ENCODE results near the gene CLCN7. TPM values are rescaled to one million over a fixed set of nuclear protein-coding genes. Genes with fewer than 3 reads are reported as not detected.
A peak's percentile ranks its signal among the peaks of the same experiment; 100 is the strongest.

CLCN7 gene
- total and polyA plus RNA-seq, 5 donors from 2014 or later: 22.0 to 104 (median 24.5) TPM

DNA sequence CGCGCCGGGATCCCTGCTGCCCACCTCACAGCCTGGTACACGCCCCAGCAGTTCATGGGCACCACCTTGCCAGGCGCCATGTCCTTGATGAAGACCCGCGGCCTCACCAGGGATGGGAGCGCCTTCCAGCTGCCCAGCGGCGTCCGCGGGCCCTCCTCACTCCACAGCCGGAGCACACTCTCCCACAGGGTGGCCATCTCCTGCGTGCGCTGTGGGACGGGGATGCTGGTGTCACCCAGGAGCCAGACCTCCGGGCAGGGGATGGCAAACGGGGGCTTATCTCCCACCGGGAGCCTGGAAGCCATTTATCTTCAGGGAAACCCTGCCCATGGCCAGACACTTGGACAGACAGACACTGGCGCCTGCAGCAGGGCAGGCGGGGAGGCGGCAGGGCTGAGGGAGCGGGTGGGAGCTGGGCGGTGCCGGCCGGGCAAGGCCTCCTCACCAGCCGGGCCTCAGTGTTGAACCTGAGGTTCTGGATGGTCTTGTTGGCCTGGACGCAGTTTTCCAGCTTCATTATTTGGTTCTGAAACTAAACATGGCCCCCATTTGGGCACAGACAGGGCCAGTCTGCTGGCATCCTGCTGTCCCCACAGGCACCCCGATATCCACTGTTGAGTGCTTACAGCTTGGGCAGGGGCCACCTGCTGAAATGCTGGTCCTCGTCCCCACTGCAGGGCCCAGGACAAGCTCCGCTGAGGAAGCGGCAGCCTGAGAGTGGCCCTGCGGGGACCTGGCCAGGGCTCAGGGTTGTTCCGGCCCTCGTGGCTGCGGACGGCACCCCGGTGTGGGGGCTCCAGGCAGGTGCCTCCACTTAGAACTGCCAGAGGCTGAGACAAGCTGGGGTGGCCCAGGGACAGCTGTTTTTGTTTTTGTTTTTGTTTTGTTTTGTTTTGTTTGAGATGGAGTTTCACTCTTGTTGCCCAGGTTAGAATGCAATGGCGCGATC is 39.9 kb downstream of the CLCN7 start:
- no peaks in the 10 kb centered on the region for H3K4me1 ChIP-seq (ENCODE audit: control insufficient read depth, insufficient read depth, low read length, poor library complexity, severe bottlenecking)
- Mint-ChIP-seq H3K27me3 (no peaks in the 10 kb centered on the region), H3K4me3 (no peak overlapping the region), H3K27ac (no peak overlapping the region), H3K4me1 (peaks cover 0 to 4% (median 0%) of the 10 kb centered on the region in 4 donors), H3K9me3 (no peaks in the 10 kb centered on the region), H3K36me3 (no peaks in the 10 kb centered on the region)
- ATAC-seq (ENCODE audit: low read depth in 2 of 2) (no peak), DNase-seq (no peak)
- no peaks in the 10 kb centered on the region for H3K36me3 ChIP-seq (ENCODE audit: control insufficient read depth, insufficient read depth, low read length)
- no peaks in the 10 kb centered on the region for H3K27me3 ChIP-seq (ENCODE audit: control insufficient read depth, insufficient read depth, low read length)
- H3K4me3 ChIP-seq (ENCODE audit: low read depth, low read length): no peak overlapping the region
- H3K27ac ChIP-seq (ENCODE audit: insufficient read depth, low read length, poor library complexity, severe bottlenecking): no peak overlapping the region
- H3K9me3 ChIP-seq (ENCODE audit: control insufficient read depth in 2 of 2, low read length in 2 of 2): no peaks in the 10 kb centered on the region

DNA sequence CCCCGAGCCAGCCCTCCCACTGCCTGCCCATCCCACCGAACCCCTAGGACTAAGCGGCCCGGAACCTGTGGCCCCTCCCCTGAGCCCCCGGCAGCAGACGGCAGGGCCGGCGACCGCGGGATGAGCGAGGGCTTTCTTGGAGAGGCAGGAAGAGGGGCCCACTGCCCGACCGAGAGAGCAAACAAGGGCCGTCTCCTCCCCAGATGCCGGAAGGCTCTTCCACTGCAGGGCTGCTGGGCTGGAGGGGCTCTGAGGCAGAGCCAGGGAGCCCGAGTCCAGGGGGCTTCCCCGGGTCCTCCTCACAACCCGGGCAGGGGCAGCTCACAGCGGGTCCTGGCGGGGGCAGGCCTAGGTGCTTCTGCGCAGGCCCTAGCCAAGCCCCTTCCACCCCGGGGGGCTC is 41.1 kb downstream of the CLCN7 start:
- no peak overlapping the region for H3K27ac Mint-ChIP-seq
- H3K9me3 Mint-ChIP-seq: no peaks in the 10 kb centered on the region
- no peak overlapping the region for H3K4me3 Mint-ChIP-seq
- no peaks in the 10 kb centered on the region for H3K36me3 Mint-ChIP-seq
- H3K9me3 ChIP-seq (ENCODE audit: control insufficient read depth in 2 of 2, low read length in 2 of 2): no peaks in the 10 kb centered on the region
- peaks cover 0 to 4% (median 0%) of the 10 kb centered on the region in 4 donors for H3K4me1 Mint-ChIP-seq
- no peaks in the 10 kb centered on the region for H3K27me3 Mint-ChIP-seq
- no peaks in the 10 kb centered on the region for H3K36me3 ChIP-seq (ENCODE audit: control insufficient read depth, insufficient read depth, low read length)
- H3K4me1 ChIP-seq (ENCODE audit: control insufficient read depth, insufficient read depth, low read length, poor library complexity, severe bottlenecking): peaks cover under 1% of the 10 kb centered on the region
- ATAC-seq (ENCODE audit: low read depth in 2 of 2): no peak
- no peak for DNase-seq
- H3K4me3 ChIP-seq (ENCODE audit: low read depth, low read length): no peak overlapping the region
- H3K27ac ChIP-seq (ENCODE audit: insufficient read depth, low read length, poor library complexity, severe bottlenecking): no peak overlapping the region
- no peaks in the 10 kb centered on the region for H3K27me3 ChIP-seq (ENCODE audit: control insufficient read depth, insufficient read depth, low read length)

DNA sequence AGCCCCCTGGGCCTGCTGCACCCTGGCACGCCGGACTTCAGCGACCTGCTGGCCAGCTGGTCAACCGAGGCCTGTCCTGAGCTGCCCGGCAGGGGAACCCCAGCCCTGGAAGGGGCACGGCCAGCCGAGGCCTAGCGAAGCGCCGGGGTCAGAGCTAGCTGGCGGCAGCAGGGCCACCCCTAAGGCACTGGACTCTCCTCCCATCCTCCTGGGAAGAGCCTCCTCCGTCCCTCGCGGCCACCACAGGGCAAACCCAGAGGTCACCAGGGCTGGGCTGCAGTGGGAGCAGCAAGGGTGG is 41.6 kb downstream of the CLCN7 start:
- H3K36me3 ChIP-seq (ENCODE audit: control insufficient read depth, insufficient read depth, low read length): no peaks in the 10 kb centered on the region
- DNase-seq (no peak), ATAC-seq (ENCODE audit: low read depth in 2 of 2) (no peak)
- H3K27me3 ChIP-seq (ENCODE audit: control insufficient read depth, insufficient read depth, low read length): no peaks in the 10 kb centered on the region
- peaks cover 0 to 4% (median 0%) of the 10 kb centered on the region in 4 donors for H3K4me1 Mint-ChIP-seq
- no peaks in the 10 kb centered on the region for H3K27me3 Mint-ChIP-seq
- H3K4me3 ChIP-seq (ENCODE audit: low read depth, low read length): no peak overlapping the region
- H3K36me3 Mint-ChIP-seq: no peaks in the 10 kb centered on the region
- H3K27ac ChIP-seq (ENCODE audit: insufficient read depth, low read length, poor library complexity, severe bottlenecking): no peak overlapping the region
- H3K9me3 Mint-ChIP-seq: no peaks in the 10 kb centered on the region
- H3K27ac Mint-ChIP-seq: no peak overlapping the region
- H3K9me3 ChIP-seq (ENCODE audit: control insufficient read depth in 2 of 2, low read length in 2 of 2): no peaks in the 10 kb centered on the region
- H3K4me1 ChIP-seq (ENCODE audit: control insufficient read depth, insufficient read depth, low read length, poor library complexity, severe bottlenecking): peaks cover 5% of the 10 kb centered on the region
- H3K4me3 Mint-ChIP-seq: no peak overlapping the region

DNA sequence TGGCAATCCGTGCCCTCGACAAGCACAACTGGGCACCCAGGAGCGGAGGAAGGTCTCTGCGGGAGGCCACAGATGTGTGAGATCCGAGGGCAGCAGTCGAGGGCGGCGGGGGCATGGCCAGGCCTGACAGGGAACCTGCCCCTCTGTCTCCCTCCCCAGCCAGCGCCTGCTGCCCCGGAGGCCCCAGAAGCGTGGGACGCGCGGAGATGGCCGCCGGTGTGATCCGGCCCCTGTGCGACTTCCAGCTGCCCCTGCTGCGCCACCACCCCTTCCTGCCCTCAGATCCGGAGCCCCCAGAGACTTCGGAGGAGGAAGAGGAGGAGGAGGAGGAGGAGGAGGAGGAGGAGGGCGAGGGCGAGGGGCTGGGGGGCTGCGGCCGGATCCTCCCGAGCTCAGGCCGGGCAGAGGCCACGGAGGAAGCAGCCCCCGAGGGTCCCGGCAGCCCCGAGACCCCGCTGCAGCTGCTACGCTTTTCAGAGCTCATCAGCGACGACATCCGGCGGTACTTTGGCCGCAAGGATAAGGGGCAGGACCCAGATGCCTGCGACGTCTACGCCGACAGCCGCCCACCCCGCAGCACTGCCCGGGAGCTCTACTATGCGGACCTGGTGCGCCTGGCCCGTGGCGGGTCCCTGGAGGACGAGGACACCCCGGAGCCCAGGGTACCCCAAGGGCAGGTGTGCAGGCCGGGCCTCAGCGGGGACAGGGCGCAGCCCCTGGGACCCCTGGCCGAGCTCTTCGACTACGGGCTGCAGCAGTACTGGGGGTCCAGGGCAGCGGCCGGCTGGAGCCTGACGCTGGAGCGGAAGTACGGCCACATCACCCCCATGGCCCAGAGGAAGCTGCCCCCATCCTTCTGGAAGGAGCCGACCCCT is 42.2 kb downstream of the CLCN7 start:
- Mint-ChIP-seq H3K9me3 (no peaks in the 10 kb centered on the region), H3K27me3 (no peaks in the 10 kb centered on the region), H3K36me3 (no peaks in the 10 kb centered on the region), H3K4me3 (peak overlapping the region in 1 of 4 donors; percentile 60), H3K27ac (peak overlapping the region in 2 of 3 donors; percentile 26 to 79), H3K4me1 (peaks cover 0 to 4% (median 0%) of the 10 kb centered on the region in 4 donors)
- H3K9me3 ChIP-seq (ENCODE audit: control insufficient read depth in 2 of 2, low read length in 2 of 2): no peaks in the 10 kb centered on the region
- H3K4me1 ChIP-seq (ENCODE audit: control insufficient read depth, insufficient read depth, low read length, poor library complexity, severe bottlenecking): peaks cover 5% of the 10 kb centered on the region
- H3K36me3 ChIP-seq (ENCODE audit: control insufficient read depth, insufficient read depth, low read length): no peaks in the 10 kb centered on the region
- peak in 1 of 2 donors; percentile 11 for ATAC-seq (ENCODE audit: low read depth in 2 of 2)
- no peak overlapping the region for H3K4me3 ChIP-seq (ENCODE audit: low read depth, low read length)
- no peak overlapping the region for H3K27ac ChIP-seq (ENCODE audit: insufficient read depth, low read length, poor library complexity, severe bottlenecking)
- H3K27me3 ChIP-seq (ENCODE audit: control insufficient read depth, insufficient read depth, low read length): no peaks in the 10 kb centered on the region
- no peak for DNase-seq

DNA sequence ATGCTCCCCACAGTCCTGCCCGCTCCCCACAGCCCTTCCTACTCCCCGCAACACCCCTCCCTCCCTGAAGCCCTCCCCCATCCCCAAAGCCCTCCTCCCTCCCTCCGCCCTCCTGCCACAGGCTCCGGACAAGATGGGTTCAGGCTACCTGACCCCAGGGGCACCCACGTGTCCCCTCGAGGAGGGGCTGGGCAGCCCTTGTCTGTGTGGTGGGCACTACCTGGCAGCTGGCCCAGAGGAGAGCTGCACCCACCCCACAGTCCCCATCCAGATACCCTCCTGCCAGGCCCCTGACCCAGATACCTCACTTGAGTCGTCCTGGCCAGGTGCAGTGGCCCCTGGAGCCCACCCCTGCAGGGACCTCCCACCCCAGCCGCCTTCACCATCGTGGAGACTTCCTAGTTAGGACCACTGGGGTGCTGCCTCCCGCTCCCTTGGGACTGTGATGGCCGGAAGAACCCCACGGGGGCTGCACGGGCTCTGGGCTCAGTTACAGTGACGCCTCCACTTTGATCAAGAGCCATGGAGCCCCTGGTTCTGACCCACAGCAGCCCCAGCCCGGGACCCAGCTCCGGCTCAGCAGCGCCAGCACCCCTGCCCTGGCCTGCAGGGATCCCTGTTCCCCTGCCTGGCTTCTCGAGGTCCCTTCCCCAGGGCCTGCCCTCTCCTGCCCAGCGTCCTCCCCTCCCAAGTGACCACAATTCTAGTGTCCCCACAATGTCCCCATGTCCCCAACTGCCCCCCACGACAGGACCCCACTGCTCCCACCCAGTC is 43.1 kb downstream of the CLCN7 start:
- Histone ChIP-seq H3K27me3 (ENCODE audit: control insufficient read depth, insufficient read depth, low read length) (no peaks in the 10 kb centered on the region), H3K36me3 (ENCODE audit: control insufficient read depth, insufficient read depth, low read length) (no peaks in the 10 kb centered on the region), H3K27ac (ENCODE audit: insufficient read depth, low read length, poor library complexity, severe bottlenecking) (no peak overlapping the region), H3K9me3 (ENCODE audit: control insufficient read depth in 2 of 2, low read length in 2 of 2) (no peaks in the 10 kb centered on the region), H3K4me3 (ENCODE audit: low read depth, low read length) (no peak overlapping the region), H3K4me1 (ENCODE audit: control insufficient read depth, insufficient read depth, low read length, poor library complexity, severe bottlenecking) (peaks cover 5% of the 10 kb centered on the region)
- no peak for ATAC-seq (ENCODE audit: low read depth in 2 of 2)
- Mint-ChIP-seq H3K36me3 (no peaks in the 10 kb centered on the region), H3K4me1 (peaks cover 0 to 4% (median 0%) of the 10 kb centered on the region in 4 donors), H3K9me3 (no peaks in the 10 kb centered on the region), H3K27me3 (no peaks in the 10 kb centered on the region), H3K27ac (peak overlapping the region in 2 of 3 donors; percentile 48 to 79), H3K4me3 (peak overlapping the region in 2 of 4 donors; percentile 46 to 70)
- DNase-seq: no peak

DNA sequence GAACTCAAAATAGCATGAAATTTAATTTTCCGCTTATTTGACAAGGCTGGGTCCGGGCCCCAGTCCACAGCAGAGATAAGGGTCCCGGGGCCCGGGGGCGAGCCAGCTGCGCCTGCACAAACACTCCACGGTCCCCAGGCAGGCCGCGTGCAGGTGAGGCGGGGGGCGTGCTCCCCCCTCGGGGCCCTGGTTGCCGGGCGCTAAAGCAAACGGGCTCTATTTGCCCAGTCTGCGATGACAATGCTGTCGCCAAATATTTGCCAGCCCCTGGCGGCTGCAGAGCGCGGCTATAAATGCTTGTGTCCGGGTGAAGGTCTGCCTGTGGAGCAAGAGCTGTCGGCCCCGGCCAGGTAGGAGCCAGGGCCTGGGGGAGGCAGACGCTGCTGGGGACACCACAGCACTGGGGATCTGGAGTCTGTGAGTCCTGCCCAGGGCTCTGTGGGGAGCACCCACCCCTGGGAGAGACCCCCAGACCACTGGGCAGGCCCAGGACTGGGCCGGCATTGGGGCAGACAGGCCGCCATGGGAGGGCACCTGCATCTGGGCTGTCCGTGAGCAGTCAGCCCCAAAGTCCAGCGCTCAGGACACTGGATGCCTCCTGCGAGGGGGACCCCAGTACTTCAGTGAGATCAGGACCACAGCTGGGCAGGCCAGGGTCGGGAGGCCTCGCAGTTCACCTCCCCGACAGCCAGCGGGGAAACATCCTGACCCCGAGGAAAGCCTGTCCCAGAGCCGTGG is 43.9 kb downstream of the CLCN7 start, which contains the start of gene PERCC1:
TSS of gene PERCC1 (plus strand) at position 320 of the 738 bp plus-strand sequence. CDS start 1,516 bp downstream, outside the sequence.
- Mint-ChIP-seq H3K27ac (peak within 1 kb of the TSS in 2 of 3 donors; percentile 52 to 79), H3K4me3 (peak within 1 kb of the TSS in 3 of 4 donors; percentile 46 to 70 (median 48)), H3K4me1 (peaks cover 0 to 4% (median 0%) of the 10 kb centered on the region in 4 donors), H3K36me3 (no peaks in the 10 kb centered on the region), H3K9me3 (no peaks in the 10 kb centered on the region), H3K27me3 (no peaks in the 10 kb centered on the region)
- Histone ChIP-seq H3K4me1 (ENCODE audit: control insufficient read depth, insufficient read depth, low read length, poor library complexity, severe bottlenecking) (peaks cover 5% of the 10 kb centered on the region), H3K4me3 (ENCODE audit: low read depth, low read length) (no peak within 1 kb of the TSS), H3K27me3 (ENCODE audit: control insufficient read depth, insufficient read depth, low read length) (no peaks in the 10 kb centered on the region), H3K36me3 (ENCODE audit: control insufficient read depth, insufficient read depth, low read length) (no peaks in the 10 kb centered on the region), H3K9me3 (ENCODE audit: control insufficient read depth in 2 of 2, low read length in 2 of 2) (no peaks in the 10 kb centered on the region), H3K27ac (ENCODE audit: insufficient read depth, low read length, poor library complexity, severe bottlenecking) (no peak within 1 kb of the TSS)
- ATAC-seq (ENCODE audit: low read depth in 2 of 2) (no peak), DNase-seq (no peak)
